Naive thymus-derived CD4-positive, alpha-beta T cell (primary cell): ENCODE measurements around the gene TMEM82. TPM values are rescaled to one million over a fixed set of nuclear protein-coding genes. Genes with fewer than 3 reads are reported as not detected.

ENCODE experiments used
- ATAC-seq: fragments of 150-1000 bp; cut with Tn5 transposase; 2 replicates; pipeline ENCODE4 v1.10.0; 2021; ENCODE audit warnings: mild to moderate bottlenecking, moderate library complexity
- CTCF ChIA-PET: fragments of 350-600 bp; sonication (Branson Sonifier 250); formaldehyde crosslinking; loops from one replicate; lab custom pipeline; 2021; ENCODE audit warnings: antibody characterized with exemption; lab: Charles Lee
- POLR2A ChIA-PET: fragments of 350-600 bp; sonication (Branson Sonifier 250); formaldehyde crosslinking; loops from one replicate; lab custom pipeline; 2021; ENCODE audit warnings: antibody characterized with exemption, inconsistent platforms; lab: Charles Lee
- DNase-seq, 9 donors: peaks; one replicate each; pipeline versions ENCODE4 v3.0.0 to v3.0.0-alpha.2; 2020 to 2022; ENCODE audit warnings: mixed read lengths in 1 of 9
- H3K27ac ChIP-seq: one replicate; pipeline ENCODE4 v1.7.0; 2013; ENCODE audit warnings: mild to moderate bottlenecking, low read depth, low read length, moderate library complexity
- H3K27me3 ChIP-seq, 2 donors: one replicate each; pipeline ENCODE4 v1.7.0; 2013; ENCODE audit warnings: low read length in 2 of 2, mild to moderate bottlenecking in 2 of 2, moderate library complexity in 2 of 2; ENCODE audit not compliant: control insufficient read depth in 2 of 2, insufficient read depth in 2 of 2
- H3K36me3 ChIP-seq, 3 experiments: 1 replicate in 2 of 3; 2 replicates in 1 of 3; pipeline ENCODE4 v1.7.0; 2013; ENCODE audit warnings: low read length in 3 of 3, mild to moderate bottlenecking in 3 of 3, moderate library complexity in 1 of 3; ENCODE audit not compliant: insufficient read depth in 3 of 3, control insufficient read depth in 2 of 3
- H3K4me1 ChIP-seq, 2 donors: one replicate each; pipeline ENCODE4 v1.7.0; 2013; ENCODE audit warnings: low read length in 2 of 2, mild to moderate bottlenecking in 2 of 2, moderate library complexity in 1 of 2; ENCODE audit not compliant: control insufficient read depth in 2 of 2, insufficient read depth in 2 of 2
- H3K4me3 ChIP-seq: 2 replicates; pipeline ENCODE4 v1.7.0; 2013; ENCODE audit warnings: mild to moderate bottlenecking, low read length
- H3K9me3 ChIP-seq, 3 experiments: 1 replicate in 2 of 3; 2 replicates in 1 of 3; pipeline ENCODE4 v1.7.0; 2013; ENCODE audit warnings: low read length in 3 of 3; ENCODE audit not compliant: control insufficient read depth in 2 of 3
- H3K27ac Mint-ChIP-seq, 9 donors: one replicate each; pipeline ENCODE4 v1.8.0; 2020 to 2022; ENCODE audit warnings: mixed read lengths in 9 of 9, mild to moderate bottlenecking in 8 of 9, moderate library complexity in 5 of 9, inconsistent platforms in 2 of 9
- H3K27me3 Mint-ChIP-seq, 5 donors: one replicate each; pipeline ENCODE4 v1.8.0; 2021 to 2022; ENCODE audit warnings: mixed read lengths in 5 of 5, mild to moderate bottlenecking in 1 of 5
- H3K36me3 Mint-ChIP-seq, 5 donors: one replicate each; pipeline ENCODE4 v1.8.0; 2020 to 2022; ENCODE audit warnings: mixed read lengths in 5 of 5, mild to moderate bottlenecking in 3 of 5, inconsistent platforms in 1 of 5
- H3K4me1 Mint-ChIP-seq, 7 donors: one replicate each; pipeline ENCODE4 v1.8.0; 2020 to 2022; ENCODE audit warnings: mixed read lengths in 7 of 7, mild to moderate bottlenecking in 3 of 7, inconsistent platforms in 1 of 7
- H3K4me3 Mint-ChIP-seq, 10 donors: one replicate each; pipeline ENCODE4 v1.8.0; 2020 to 2022; ENCODE audit warnings: mild to moderate bottlenecking in 10 of 10, mixed read lengths in 10 of 10, moderate library complexity in 6 of 10, inconsistent platforms in 2 of 10
- H3K9me3 Mint-ChIP-seq, 11 donors: one replicate each; pipeline ENCODE4 v1.8.0; 2020 to 2022; ENCODE audit warnings: mixed read lengths in 11 of 11, mild to moderate bottlenecking in 4 of 11, inconsistent platforms in 1 of 11, moderate library complexity in 1 of 11
- intact Hi-C, 2 donors: fragments of 100-400 bp; cut with micrococcal nuclease; formaldehyde crosslinking; loops; one replicate each; pipeline ENCODE4 v1.15.1; 2023
- polyA plus RNA-seq, 2 donors: library from polyadenylated mRNA; unstranded; fragments of 300-500 nt; fragmentation: Illumina TruSeq; gene quantifications; one replicate each; pipeline ENCODE4 v1.2.3, GENCODE V29; 2021
- total RNA-seq, 6 experiments: library from RNA in 5 of 6; stranded (reverse) in 5 of 6; gene quantifications; 1 replicate in 5 of 6; 2 replicates in 1 of 6; pipeline ENCODE4 v1.2.3 and lab custom pipeline; 2021 to 2026

The TMEM82 gene
- total and polyA plus RNA-seq, 7 experiments from 2014 or later, result not detected

GRCh38 chr1:15770313-15770962 is 28.1 kb downstream of the TMEM82 start:
- intact Hi-C loops, result no loop called here
- ChIA-PET POLR2A (no interaction called here), CTCF (no interaction called here)
- H3K27ac ChIP-seq, result no peak overlapping the region
- ATAC-seq (no peak), DNase-seq (no peak)
- no peak overlapping the region for H3K4me3 Mint-ChIP-seq
- H3K27me3 Mint-ChIP-seq, result peaks cover 0 to 15% (median 10%) of the 10 kb centered on the region in 5 donors
- H3K9me3 ChIP-seq, result no peaks in the 10 kb centered on the region
- no peak overlapping the region for H3K27ac Mint-ChIP-seq
- no peaks in the 10 kb centered on the region for H3K4me1 ChIP-seq
- no peak overlapping the region for H3K4me3 ChIP-seq
- H3K27me3 ChIP-seq, result no peaks in the 10 kb centered on the region
- H3K36me3 Mint-ChIP-seq, result no peaks in the 10 kb centered on the region
- H3K4me1 Mint-ChIP-seq, result no peaks in the 10 kb centered on the region
- H3K9me3 Mint-ChIP-seq, result peaks cover 0 to 2% (median 0%) of the 10 kb centered on the region in 11 donors
- H3K36me3 ChIP-seq, result no peaks in the 10 kb centered on the region

GRCh38 chr1:15771836-15772515 is 29.7 kb downstream of the TMEM82 start:
- POLR2A ChIA-PET, result no interaction called here
- H3K36me3 Mint-ChIP-seq, result no peaks in the 10 kb centered on the region
- Histone ChIP-seq H3K27ac (no peak overlapping the region), H3K4me1 (no peaks in the 10 kb centered on the region), H3K27me3 (no peaks in the 10 kb centered on the region), H3K36me3 (no peaks in the 10 kb centered on the region), H3K4me3 (no peak overlapping the region), H3K9me3 (no peaks in the 10 kb centered on the region)
- H3K27ac Mint-ChIP-seq, result no peak overlapping the region
- peaks cover 0 to 2% (median 0%) of the 10 kb centered on the region in 11 donors for H3K9me3 Mint-ChIP-seq
- ATAC-seq (no peak), DNase-seq (no peak)
- peaks cover 0 to 11% (median 6%) of the 10 kb centered on the region in 5 donors for H3K27me3 Mint-ChIP-seq
- H3K4me1 Mint-ChIP-seq, result no peaks in the 10 kb centered on the region
- intact Hi-C loops, result no loop called here
- no peak overlapping the region for H3K4me3 Mint-ChIP-seq
- CTCF ChIA-PET, result interaction anchor here (0.6 kb wide), 1 partner anchor 94 kb away, joined by 3 read pairs; no protein-coding TSS in a partner anchor

- H3K27ac Mint-ChIP-seq, result no peak overlapping the region
- H3K36me3 Mint-ChIP-seq, result no peaks in the 10 kb centered on the region
- H3K27me3 Mint-ChIP-seq, result peaks cover 0 to 17% (median 9%) of the 10 kb centered on the region in 5 donors
- ChIA-PET CTCF (interaction anchor here (0.8 kb wide), 1 partner anchor 16 kb away, joined by 3 read pairs; no protein-coding TSS in a partner anchor), POLR2A (interaction anchor here (0.6 kb wide), 2 partner anchors 200 to 744 kb away, joined by 3 read pairs; partner anchors contain the start of gene ZBTB17)
- Histone ChIP-seq H3K4me3 (no peak overlapping the region), H3K27me3 (no peaks in the 10 kb centered on the region), H3K36me3 (no peaks in the 10 kb centered on the region), H3K4me1 (no peaks in the 10 kb centered on the region), H3K27ac (no peak overlapping the region), H3K9me3 (no peaks in the 10 kb centered on the region)
- no peaks in the 10 kb centered on the region for H3K4me1 Mint-ChIP-seq
- DNase-seq, result no peak
- intact Hi-C loops, result no loop called here
- peaks cover 0 to 2% (median 0%) of the 10 kb centered on the region in 11 donors for H3K9me3 Mint-ChIP-seq
- no peak for ATAC-seq
- no peak overlapping the region for H3K4me3 Mint-ChIP-seq
These were observed 33.4 kb downstream of the TMEM82 start for GRCh38 chr1:15775706-15776105.

- DNase-seq, result no peak
- Mint-ChIP-seq H3K4me1 (no peaks in the 10 kb centered on the region), H3K27ac (no peak overlapping the region), H3K4me3 (no peak overlapping the region), H3K36me3 (no peaks in the 10 kb centered on the region), H3K27me3 (peaks cover 0 to 15% (median 0%) of the 10 kb centered on the region in 5 donors), H3K9me3 (peaks cover 0 to 2% (median 0%) of the 10 kb centered on the region in 11 donors)
- Histone ChIP-seq H3K27ac (no peak overlapping the region), H3K4me3 (no peak overlapping the region), H3K27me3 (no peaks in the 10 kb centered on the region), H3K9me3 (no peaks in the 10 kb centered on the region), H3K4me1 (no peaks in the 10 kb centered on the region), H3K36me3 (no peaks in the 10 kb centered on the region)
- no peak for ATAC-seq
- intact Hi-C loops, result no loop called here
- CTCF ChIA-PET, result no interaction called here
- POLR2A ChIA-PET, result no interaction called here
These were observed 35.8 kb downstream of the TMEM82 start for GRCh38 chr1:15777909-15778707.

- no peak overlapping the region for H3K4me3 ChIP-seq
- intact Hi-C loops, result no loop called here
- no peak for DNase-seq
- H3K4me1 Mint-ChIP-seq, result no peaks in the 10 kb centered on the region
- CTCF ChIA-PET, result interaction anchor here (0.7 kb wide), 1 partner anchor 416 kb away, joined by 3 read pairs; no protein-coding TSS in a partner anchor
- ATAC-seq, result no peak
- H3K36me3 ChIP-seq, result no peaks in the 10 kb centered on the region
- no peak overlapping the region for H3K27ac Mint-ChIP-seq
- POLR2A ChIA-PET, result no interaction called here
- no peaks in the 10 kb centered on the region for H3K36me3 Mint-ChIP-seq
- no peak overlapping the region for H3K4me3 Mint-ChIP-seq
- H3K27ac ChIP-seq, result no peak overlapping the region
- H3K9me3 ChIP-seq, result no peaks in the 10 kb centered on the region
- H3K27me3 Mint-ChIP-seq, result peaks cover 0 to 11% (median 2%) of the 10 kb centered on the region in 5 donors
- H3K9me3 Mint-ChIP-seq, result no peaks in the 10 kb centered on the region
- H3K4me1 ChIP-seq, result no peaks in the 10 kb centered on the region
- H3K27me3 ChIP-seq, result no peaks in the 10 kb centered on the region
These were observed 43.4 kb downstream of the TMEM82 start for GRCh38 chr1:15785683-15786082.

- no peak overlapping the region for H3K4me3 ChIP-seq
- H3K27me3 Mint-ChIP-seq, result peaks cover 0 to 14% (median 4%) of the 10 kb centered on the region in 5 donors
- no peaks in the 10 kb centered on the region for H3K9me3 ChIP-seq
- no peaks in the 10 kb centered on the region for H3K9me3 Mint-ChIP-seq
- intact Hi-C loops, result no loop called here
- DNase-seq (no peak), ATAC-seq (no peak)
- H3K36me3 Mint-ChIP-seq, result no peaks in the 10 kb centered on the region
- ChIA-PET CTCF (no interaction called here), POLR2A (no interaction called here)
- H3K27me3 ChIP-seq, result no peaks in the 10 kb centered on the region
- no peaks in the 10 kb centered on the region for H3K4me1 Mint-ChIP-seq
- no peaks in the 10 kb centered on the region for H3K36me3 ChIP-seq
- H3K4me3 Mint-ChIP-seq, result no peak overlapping the region
- no peaks in the 10 kb centered on the region for H3K4me1 ChIP-seq
- H3K27ac Mint-ChIP-seq, result no peak overlapping the region
- no peak overlapping the region for H3K27ac ChIP-seq
These were observed 44.3 kb downstream of the TMEM82 start for GRCh38 chr1:15786581-15786980.
